OCI-LY1 (cell line): ENCODE data around the gene CRK.

Source experiments
- CTCF ChIP-seq: fragments of 200-600 bp; sonication (generic), shearing (Covaris generic); IDR thresholded peaks from 2 replicates; pipeline ENCODE4 v1.5.1; 2017; ENCODE audit warnings: mild to moderate bottlenecking, antibody characterized with exemption, low read length, moderate library complexity, mixed read lengths
- EZH2 ChIP-seq: fragments of 200-600 bp; sonication (generic), shearing (Covaris generic); IDR thresholded peaks from 2 replicates; pipeline ENCODE4 v1.8.0; 2017; ENCODE audit warnings: borderline replicate concordance, mixed run types, mild to moderate bottlenecking, antibody characterized with exemption, low read length, moderate library complexity, mixed read lengths

DNA sequence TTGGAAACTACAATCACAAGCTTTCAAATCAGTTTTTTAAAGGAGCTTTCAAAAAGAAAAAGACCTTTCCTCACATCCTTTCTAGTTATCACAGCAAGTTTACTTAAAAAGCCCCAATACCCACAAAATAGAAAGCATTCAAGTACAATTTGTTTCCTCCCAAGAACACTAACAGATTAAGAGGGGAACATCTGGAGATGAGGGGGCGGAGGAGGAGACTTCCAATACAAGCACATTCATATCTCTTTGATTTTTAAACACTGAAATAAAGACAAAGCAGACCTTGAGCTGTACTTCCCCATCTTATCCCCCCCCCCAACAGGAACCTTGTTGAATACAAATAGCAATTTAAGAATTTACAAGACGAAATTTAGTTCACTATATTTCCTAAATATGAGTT is 58.0 kb downstream of the CRK start:
- TF ChIP-seq CTCF (no peak), EZH2 (no peak)
